ENCODE measurements around the gene PI16. TPM values are rescaled to one million over a fixed set of nuclear protein-coding genes. Genes with fewer than 3 reads are reported as not detected.

Gene PI16
- total RNA-seq, 1 experiment from 2014 or later, result 0.17 TPM

GRCh38 chr6:37011656-37012378, 57.3 kb downstream of the PI16 start:
- Mint-ChIP-seq H3K9me3 (no peaks in the 10 kb centered on the region), H3K27me3 (ENCODE audit: low read depth) (no peaks in the 10 kb centered on the region), H3K4me1 (0 out of 2 replicates have a peak, but pooled peaks cover 2% of the 10 kb centered on the region), H3K27ac (no peak overlapping the region), H3K36me3 (no peaks in the 10 kb centered on the region), H3K4me3 (no peak overlapping the region)
- TF ChIP-seq E2F1 (CRISPR knock-in tag; IDR thresholded peaks at IDR 0.05), result no peak
- no peak for TF ChIP-seq ATF1 (CRISPR knock-in tag; IDR thresholded peaks at IDR 0.05)
- TF ChIP-seq, protein P1, sequence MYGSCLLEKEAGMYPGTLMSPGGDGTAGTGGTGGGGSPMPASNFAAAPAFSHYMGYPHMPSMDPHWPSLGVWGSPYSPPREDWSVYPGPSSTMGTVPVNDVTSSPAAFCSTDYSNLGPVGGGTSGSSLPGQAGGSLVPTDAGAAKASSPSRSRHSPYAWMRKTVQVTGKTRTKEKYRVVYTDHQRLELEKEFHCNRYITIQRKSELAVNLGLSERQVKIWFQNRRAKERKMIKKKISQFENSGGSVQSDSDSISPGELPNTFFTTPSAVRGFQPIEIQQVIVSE (CRISPR knock-in tag; IDR thresholded peaks at IDR 0.05; ENCODE audit: borderline replicate concordance), result no peak
- TF ChIP-seq SMAD4 (CRISPR knock-in tag; IDR thresholded peaks at IDR 0.05), result no peak
- no peak for TF ChIP-seq ZNF263 (CRISPR knock-in tag; IDR thresholded peaks at IDR 0.05; ENCODE audit: low read depth)
- no peak for TF ChIP-seq RELA (CRISPR knock-in tag; IDR thresholded peaks at IDR 0.05; ENCODE audit: borderline replicate concordance)
- TF ChIP-seq NR3C1 (CRISPR knock-in tag; conservative IDR thresholded peaks at IDR 0.05; ENCODE audit: low read depth), result no peak
- TF ChIP-seq, protein P2, sequence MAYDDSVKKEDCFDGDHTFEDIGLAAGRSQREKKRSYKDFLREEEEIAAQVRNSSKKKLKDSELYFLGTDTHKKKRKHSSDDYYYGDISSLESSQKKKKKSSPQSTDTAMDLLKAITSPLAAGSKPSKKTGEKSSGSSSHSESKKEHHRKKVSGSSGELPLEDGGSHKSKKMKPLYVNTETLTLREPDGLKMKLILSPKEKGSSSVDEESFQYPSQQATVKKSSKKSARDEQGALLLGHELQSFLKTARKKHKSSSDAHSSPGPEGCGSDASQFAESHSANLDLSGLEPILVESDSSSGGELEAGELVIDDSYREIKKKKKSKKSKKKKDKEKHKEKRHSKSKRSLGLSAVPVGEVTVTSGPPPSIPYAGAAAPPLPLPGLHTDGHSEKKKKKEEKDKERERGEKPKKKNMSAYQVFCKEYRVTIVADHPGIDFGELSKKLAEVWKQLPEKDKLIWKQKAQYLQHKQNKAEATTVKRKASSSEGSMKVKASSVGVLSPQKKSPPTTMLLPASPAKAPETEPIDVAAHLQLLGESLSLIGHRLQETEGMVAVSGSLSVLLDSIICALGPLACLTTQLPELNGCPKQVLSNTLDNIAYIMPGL (CRISPR knock-in tag; IDR thresholded peaks at IDR 0.05), result no peak
- TF ChIP-seq, protein P3, sequence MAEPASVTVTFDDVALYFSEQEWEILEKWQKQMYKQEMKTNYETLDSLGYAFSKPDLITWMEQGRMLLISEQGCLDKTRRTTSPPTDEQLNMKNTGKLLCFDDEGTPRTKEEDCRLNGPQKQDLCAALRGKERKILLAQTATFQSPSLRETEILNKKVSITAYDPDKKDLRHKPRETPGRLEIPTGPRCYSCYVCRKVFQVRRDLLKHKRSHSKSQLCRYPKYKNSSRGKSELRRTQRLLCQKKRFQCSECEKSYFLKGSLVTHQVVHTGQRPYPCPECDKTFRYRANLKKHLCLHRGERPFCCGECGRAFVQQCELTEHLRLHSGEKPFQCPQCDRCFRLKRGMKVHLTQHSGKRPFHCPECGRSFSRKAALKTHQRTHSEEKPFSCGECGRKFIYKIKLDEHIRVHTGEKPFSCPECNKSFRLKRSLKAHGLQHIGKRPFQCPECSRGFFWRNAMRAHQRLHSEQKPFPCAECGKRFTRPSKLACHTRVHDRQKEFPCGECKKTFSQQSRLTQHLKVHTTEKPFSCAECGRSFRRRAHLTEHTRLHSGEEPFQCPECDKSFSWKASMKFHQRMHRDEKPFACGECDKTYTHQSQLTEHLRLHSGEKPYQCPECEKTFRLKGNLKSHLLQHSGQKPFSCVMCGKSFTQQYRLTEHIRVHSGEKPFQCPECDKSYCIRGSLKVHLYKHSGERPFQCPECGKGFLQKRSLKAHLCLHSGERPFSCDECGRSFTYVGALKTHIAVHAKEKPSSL (CRISPR knock-in tag; conservative IDR thresholded peaks at IDR 0.05), result no peak
- no peak for TF ChIP-seq HMGA2 (CRISPR knock-in tag; IDR thresholded peaks at IDR 0.05)
- ChIA-PET CTCF (interaction anchor here (1.7 kb wide), 1 partner anchor 199 kb away, joined by 6 read pairs; no protein-coding TSS in a partner anchor), POLR2A (no interaction called here)
- no peak for DNase-seq (ENCODE audit: low spot score)
- no peak for ATAC-seq

- H3K36me3 Mint-ChIP-seq, result no peaks in the 10 kb centered on the region
- TF ChIP-seq ZNF317 (CRISPR knock-in tag; IDR thresholded peaks at IDR 0.05; ENCODE audit: borderline replicate concordance, low read depth), result no peak
- no peak for TF ChIP-seq JUN (CRISPR knock-in tag; IDR thresholded peaks at IDR 0.05)
- no peak for TF ChIP-seq ESRRA (CRISPR knock-in tag; IDR thresholded peaks at IDR 0.05; ENCODE audit: borderline replicate concordance)
- no peak for TF ChIP-seq IRF2 (CRISPR knock-in tag; IDR thresholded peaks at IDR 0.05; ENCODE audit: borderline replicate concordance, low read depth)
- TF ChIP-seq MYBL2 (CRISPR knock-in tag; IDR thresholded peaks at IDR 0.05), result no peak
- no peak for TF ChIP-seq E2F5 (CRISPR knock-in tag; IDR thresholded peaks at IDR 0.05)
- TF ChIP-seq TEAD4 (CRISPR knock-in tag; IDR thresholded peaks at IDR 0.05), result no peak
- no peak for TF ChIP-seq KAT7 (CRISPR knock-in tag; IDR thresholded peaks at IDR 0.05; ENCODE audit: borderline replicate concordance)
- TF ChIP-seq, protein P4, sequence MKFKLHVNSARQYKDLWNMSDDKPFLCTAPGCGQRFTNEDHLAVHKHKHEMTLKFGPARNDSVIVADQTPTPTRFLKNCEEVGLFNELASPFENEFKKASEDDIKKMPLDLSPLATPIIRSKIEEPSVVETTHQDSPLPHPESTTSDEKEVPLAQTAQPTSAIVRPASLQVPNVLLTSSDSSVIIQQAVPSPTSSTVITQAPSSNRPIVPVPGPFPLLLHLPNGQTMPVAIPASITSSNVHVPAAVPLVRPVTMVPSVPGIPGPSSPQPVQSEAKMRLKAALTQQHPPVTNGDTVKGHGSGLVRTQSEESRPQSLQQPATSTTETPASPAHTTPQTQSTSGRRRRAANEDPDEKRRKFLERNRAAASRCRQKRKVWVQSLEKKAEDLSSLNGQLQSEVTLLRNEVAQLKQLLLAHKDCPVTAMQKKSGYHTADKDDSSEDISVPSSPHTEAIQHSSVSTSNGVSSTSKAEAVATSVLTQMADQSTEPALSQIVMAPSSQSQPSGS (CRISPR knock-in tag; IDR thresholded peaks at IDR 0.05; ENCODE audit: borderline replicate concordance, low read depth), result no peak
- no peak for TF ChIP-seq ZNF138 (CRISPR knock-in tag; conservative IDR thresholded peaks at IDR 0.05)
- TF ChIP-seq, protein P5, sequence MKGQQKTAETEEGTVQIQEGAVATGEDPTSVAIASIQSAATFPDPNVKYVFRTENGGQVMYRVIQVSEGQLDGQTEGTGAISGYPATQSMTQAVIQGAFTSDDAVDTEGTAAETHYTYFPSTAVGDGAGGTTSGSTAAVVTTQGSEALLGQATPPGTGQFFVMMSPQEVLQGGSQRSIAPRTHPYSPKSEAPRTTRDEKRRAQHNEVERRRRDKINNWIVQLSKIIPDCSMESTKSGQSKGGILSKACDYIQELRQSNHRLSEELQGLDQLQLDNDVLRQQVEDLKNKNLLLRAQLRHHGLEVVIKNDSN (CRISPR knock-in tag; IDR thresholded peaks at IDR 0.05), result no peak
- TF ChIP-seq ZNF219 (CRISPR knock-in tag; IDR thresholded peaks at IDR 0.05; ENCODE audit: borderline replicate concordance), result no peak
- no peak overlapping the region for H3K27ac Mint-ChIP-seq
- peaks cover 7% of the 10 kb centered on the region; the same call in 1 of the 2 replicates for H3K4me1 Mint-ChIP-seq
- POLR2A ChIA-PET, result no interaction called here
- ATAC-seq (no peak; the same call in 1 of the 2 replicates), DNase-seq (ENCODE audit: low spot score) (no peak)
- no peak overlapping the region for H3K4me3 Mint-ChIP-seq
- H3K27me3 Mint-ChIP-seq (ENCODE audit: low read depth), result no peaks in the 10 kb centered on the region
- CTCF ChIA-PET, result interaction anchor here (0.6 to 1.5 kb wide), 5 partner anchors 8 to 248 kb away, joined by 3 to 7 read pairs (median 5); no protein-coding TSS in a partner anchor
- H3K9me3 Mint-ChIP-seq, result no peaks in the 10 kb centered on the region
These were observed 59.3 kb downstream of the PI16 start for GRCh38 chr6:37013516-37014491.
